ENCODE measurements around the gene SDK1.

DNA sequence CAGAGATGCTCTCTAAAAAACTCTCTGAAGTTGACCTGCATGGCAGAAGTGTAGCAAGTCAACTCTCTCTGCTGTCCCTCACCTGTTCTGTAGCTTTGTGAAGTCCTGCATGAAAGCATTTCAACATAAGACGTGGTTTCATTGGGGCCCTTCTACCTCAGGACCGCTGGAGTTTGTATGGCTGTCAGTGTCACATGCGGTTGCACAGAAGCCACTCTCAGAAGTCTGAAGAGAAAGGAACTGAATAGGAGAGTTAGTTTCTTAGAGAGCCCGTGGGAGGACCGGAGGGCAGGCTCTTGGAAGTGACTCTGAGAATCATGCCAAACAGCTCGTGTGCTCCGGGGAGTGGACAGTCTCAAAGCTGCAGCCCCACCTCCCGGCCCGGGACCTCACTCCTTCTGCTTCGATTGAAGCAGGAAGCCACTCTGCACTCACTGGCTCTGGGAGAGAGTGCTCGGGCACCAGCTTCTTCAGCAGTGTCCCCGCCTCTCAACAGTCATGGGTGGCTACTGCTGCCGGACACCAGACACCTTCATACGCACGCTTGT lies 486.7 kb downstream of the SDK1 start:
- no peak for TF ChIP-seq CTCF (conservative IDR thresholded peaks at IDR 0.05; ENCODE audit: low read depth in 2 of 2)
- TF ChIP-seq POLR2AphosphoS5 (IDR thresholded peaks at IDR 0.05; ENCODE audit: low read depth) = no peak
- no peak for TF ChIP-seq EZH2 (IDR thresholded peaks at IDR 0.05; ENCODE audit: low read depth, unreplicated experiment)
- TF ChIP-seq, protein P1, sequence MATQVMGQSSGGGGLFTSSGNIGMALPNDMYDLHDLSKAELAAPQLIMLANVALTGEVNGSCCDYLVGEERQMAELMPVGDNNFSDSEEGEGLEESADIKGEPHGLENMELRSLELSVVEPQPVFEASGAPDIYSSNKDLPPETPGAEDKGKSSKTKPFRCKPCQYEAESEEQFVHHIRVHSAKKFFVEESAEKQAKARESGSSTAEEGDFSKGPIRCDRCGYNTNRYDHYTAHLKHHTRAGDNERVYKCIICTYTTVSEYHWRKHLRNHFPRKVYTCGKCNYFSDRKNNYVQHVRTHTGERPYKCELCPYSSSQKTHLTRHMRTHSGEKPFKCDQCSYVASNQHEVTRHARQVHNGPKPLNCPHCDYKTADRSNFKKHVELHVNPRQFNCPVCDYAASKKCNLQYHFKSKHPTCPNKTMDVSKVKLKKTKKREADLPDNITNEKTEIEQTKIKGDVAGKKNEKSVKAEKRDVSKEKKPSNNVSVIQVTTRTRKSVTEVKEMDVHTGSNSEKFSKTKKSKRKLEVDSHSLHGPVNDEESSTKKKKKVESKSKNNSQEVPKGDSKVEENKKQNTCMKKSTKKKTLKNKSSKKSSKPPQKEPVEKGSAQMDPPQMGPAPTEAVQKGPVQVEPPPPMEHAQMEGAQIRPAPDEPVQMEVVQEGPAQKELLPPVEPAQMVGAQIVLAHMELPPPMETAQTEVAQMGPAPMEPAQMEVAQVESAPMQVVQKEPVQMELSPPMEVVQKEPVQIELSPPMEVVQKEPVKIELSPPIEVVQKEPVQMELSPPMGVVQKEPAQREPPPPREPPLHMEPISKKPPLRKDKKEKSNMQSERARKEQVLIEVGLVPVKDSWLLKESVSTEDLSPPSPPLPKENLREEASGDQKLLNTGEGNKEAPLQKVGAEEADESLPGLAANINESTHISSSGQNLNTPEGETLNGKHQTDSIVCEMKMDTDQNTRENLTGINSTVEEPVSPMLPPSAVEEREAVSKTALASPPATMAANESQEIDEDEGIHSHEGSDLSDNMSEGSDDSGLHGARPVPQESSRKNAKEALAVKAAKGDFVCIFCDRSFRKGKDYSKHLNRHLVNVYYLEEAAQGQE (IDR thresholded peaks at IDR 0.05; ENCODE audit: unreplicated experiment) = no peak
- TF ChIP-seq JUNB (IDR thresholded peaks at IDR 0.05; ENCODE audit: unreplicated experiment) = no peak
- no peak for TF ChIP-seq ZNF331 (CRISPR knock-in tag; IDR thresholded peaks at IDR 0.05; ENCODE audit: low read depth)
- TF ChIP-seq STAT1 (IDR thresholded peaks at IDR 0.05; ENCODE audit: unreplicated experiment) = no peak

Data from GM23338 (cell line).